Renal pelvis (tissue), 4 donors: ENCODE measurements around the gene TMCC1. TPM values are rescaled to one million over a fixed set of nuclear protein-coding genes. Genes with fewer than 3 reads are reported as not detected.
A peak's percentile ranks its signal among the peaks of the same experiment; 100 is the strongest.

Experiments used
- DNase-seq: peaks from one replicate; pipeline ENCODE4 v3.0.0-alpha.2; 2013
- polyA plus RNA-seq, 3 donors: library from polyadenylated mRNA; unstranded; fragments of 120-200 nt; gene quantifications; one replicate each; pipeline ENCODE4 v1.2.1, GENCODE V29; 2013; ENCODE audit not compliant: insufficient read length in 3 of 3

The TMCC1 gene
- polyA plus RNA-seq, 3 donors = 22.2 to 28.4 (median 22.8) TPM

DNA sequence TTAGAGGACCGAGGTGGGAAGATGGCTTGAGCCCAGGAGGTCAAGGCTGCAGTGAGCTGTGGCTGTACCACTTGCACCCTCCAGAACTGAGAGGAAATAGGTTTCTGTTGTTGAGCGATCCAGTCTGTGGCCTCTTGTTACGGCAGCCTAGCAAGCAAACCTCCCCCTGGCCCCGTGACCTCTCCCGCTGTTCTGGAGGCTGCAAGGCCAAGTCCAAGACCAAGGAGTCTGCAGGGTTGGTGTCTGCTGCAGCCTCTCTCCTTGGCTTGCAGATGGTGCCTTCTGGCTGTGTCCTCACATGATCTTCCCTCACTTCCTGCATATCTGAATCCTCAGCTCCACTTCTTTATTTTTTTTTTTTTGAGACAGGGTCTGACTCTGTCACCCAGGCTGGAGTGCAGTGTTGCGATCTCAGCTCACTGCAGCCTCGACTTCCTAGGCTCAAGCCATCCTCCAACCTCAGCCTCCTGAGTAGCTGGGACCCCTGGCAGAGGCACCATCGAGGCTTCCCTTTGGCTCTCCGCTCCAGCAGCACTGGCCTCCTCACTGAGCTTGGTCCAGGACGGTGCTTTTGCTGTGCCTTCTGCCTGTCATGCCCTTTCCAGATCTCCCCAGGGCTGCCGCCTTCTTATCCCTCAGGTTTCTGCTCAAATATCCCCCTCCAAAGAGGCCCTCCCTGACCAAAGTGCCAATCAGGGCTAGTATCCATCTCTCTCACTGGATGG lies 269.0 kb downstream of the TMCC1 start:
- no peak for DNase-seq

DNA sequence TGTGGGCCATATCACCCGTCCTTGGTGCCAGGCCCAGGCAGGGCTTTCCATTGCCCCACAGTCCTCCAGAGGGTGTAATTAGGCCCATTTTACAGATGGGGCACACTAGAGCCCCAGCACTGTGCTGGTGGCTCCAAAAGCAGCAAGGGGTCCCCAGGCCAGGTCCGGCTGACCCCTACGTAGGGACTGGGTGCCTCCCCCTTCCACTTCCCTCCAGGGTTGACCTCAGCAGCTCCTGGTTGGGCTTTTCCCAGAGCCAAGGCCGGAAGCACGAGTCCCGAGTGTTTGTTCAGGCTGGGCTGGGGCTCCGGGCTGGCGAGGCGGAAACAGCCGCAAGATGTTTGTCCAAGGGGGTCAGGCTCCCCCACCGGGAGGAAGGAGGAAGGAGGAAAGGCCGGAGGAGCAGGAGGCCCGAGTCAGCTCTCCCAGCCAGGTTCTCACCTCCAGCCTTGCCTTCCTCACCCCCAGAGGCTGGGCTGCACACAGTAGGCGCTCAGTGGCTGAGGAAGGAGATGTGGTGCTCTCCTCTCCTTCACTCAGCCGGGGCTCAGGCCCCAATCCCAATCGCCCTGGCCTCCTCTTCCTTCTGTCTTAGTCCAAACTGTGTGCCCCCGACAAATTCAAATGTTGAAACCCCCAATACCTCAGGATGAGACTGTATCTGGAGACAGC lies 269.9 kb downstream of the TMCC1 start:
- peak; percentile 71 for DNase-seq

DNA sequence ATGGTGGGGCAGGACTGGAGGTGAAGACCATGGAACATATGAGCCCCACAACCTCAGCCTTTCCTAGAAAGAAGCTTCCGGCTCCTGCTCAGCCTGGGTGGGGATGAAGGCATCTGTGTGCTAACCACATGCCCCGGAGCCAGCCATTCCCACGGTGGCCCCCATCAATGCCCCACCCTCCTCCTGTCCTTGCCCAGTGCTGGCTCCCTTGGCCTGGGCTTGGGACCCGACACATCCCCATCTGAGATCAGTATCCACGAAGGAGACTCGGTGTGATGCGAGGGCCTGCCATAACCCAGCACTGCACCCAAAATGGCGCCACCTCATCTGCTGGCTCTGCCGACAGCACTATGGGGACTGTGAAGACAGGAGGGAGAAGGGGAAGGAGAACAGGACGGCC lies 270.6 kb downstream of the TMCC1 start:
- no peak for DNase-seq

DNA sequence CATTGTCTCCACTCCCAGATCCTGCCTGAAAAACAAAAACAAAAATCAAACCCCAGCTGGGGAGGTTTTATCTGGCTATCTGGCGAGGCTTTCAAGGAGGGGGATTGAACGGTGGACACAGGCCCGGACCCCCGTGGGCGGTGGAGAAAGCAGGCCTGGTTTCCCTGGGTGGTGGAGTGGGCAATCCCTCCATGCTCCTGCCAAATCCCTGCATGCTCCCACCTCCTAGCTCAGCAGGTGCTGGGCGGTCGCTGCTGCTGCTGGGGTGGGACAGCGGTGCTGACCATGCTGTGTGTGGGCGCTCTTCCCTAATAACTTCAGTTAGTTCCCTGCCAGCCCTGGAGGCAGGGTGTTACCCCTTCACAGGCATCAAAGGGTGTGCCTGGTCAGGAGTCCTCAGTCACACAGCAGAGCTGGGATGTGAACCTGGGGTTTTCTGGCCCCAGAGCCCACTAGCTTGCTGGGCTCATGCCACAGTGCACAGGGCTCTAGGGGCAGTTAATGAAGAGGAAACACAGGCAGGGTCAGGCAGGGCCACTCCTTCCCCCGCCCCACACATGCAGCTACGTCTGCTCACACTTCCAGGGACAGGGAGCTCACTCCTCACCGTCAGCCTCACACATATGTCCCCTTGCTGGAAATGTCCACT lies 271.2 kb downstream of the TMCC1 start:
- no peak for DNase-seq

DNA sequence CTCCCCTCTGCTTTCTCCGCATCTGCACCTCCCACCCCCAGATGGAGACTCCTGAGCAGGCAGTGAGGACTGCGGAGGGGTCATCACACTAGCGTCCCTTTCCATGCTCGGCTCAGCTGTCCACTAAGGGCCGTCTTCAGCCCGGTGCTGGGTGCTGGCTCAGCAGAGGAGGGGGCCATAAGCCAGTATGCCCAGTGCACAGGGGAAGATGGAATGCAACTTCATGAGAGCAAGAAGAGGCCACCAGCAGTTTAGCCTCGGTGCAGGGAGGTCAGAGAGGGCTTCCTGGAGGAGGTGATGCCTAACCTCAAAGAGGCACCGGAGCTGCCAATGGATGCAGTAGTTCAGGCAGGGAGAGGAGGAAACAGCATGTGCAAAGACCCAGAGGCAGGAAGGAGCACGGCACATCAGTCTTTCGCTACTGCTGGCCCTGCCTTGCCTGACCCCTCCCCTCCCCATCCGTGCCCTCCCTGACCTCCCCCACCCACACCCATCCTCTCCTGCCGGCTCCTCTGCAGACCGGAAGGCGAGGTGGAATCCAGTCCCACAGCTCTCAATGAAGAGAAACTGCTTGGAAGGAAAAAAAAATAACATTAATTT lies 271.8 kb downstream of the TMCC1 start:
- DNase-seq = no peak

DNA sequence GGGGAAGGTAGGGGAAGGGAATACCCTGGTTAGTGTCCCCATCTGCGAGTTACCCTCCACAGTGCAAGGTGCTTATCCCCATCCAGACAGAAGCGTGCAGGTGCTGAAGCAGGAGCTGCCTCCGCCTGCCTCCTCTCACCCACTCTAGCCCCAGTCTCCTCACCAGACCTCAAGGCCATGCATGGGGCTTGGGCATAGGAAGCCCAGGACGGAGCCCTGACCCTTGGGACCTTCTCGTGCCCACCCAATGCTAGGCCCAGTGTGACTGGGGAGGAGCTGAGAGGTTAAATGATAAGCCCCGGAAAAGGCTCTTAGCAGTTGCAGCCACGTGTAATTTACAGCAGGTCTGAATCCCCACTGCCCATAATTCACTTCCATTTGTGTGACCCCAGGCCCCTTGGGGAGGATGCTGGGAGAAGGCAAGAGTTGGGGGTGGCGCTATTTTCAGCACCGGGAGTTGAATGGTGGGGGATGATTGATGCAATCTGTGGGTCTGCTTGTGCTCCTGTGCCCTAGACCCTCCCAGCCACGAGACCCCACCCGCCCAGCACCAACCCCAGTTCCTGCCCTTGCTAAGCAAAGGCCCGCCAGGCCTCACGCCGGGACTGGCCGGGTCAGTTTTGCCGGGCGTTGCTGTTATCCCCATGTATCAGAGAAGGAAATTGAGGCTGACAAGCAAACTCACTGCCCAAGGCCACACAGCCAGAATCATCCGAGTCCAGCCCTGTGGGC lies 272.5 kb downstream of the TMCC1 start:
- DNase-seq = no peak

DNA sequence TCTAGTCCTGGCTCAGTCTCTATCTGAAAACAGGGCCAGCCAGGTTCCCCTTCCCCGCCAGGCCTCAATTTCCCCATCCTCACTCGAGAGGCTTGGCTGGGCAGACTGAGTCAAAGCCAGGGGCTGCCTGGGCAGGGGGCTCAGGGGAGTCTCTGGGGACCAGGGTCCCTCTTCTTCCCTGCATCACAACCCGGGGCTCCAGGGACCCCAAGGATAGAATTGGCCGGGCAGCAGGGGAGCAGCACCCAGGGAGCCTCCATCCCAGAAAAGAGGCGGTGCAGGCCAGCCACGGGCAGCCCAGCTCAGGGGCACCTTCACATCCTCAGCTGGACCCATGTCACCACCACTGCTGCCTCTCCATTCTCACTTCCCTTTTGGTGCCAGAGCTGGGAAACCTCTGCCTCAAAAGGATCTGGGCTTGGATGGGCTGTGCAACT lies 273.8 kb downstream of the TMCC1 start:
- no peak for DNase-seq

DNA sequence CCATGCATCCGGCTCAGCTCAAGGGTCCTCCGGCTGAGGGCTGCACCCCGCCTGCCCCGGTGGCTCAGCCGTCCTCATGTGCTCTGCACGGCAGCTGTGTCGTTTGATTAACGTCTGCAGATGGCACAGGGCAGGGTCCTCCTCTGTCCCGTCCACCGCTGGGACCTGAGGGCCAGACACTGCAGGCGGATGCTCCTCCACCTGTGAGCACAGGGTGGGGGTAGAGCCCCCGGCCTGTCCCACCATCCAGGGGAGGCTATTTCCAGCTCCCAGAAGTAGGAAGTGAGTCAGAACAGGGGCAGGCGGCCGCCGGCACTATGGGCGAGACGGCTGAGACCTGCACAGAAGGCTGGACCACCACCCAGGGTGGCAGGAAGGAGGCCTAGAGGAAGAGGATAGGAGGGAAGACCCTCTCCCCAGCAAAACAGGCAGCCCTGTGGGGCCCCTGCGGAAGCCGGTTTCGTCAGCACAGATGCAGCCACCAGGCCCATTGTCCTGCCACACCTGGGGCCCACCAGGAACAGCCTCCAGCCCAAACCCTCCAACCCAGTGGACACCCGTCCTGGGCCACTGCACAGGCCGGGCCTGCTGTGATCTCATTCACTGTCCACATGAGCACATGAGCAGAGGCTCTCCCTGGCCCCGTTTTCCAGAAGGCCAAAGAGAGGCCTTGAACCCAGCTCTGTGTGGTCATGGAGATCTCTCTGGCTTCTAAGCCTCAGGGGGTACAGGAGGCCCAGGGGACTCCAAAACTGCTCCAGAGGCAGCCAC lies 274.4 kb downstream of the TMCC1 start:
- no peak for DNase-seq

DNA sequence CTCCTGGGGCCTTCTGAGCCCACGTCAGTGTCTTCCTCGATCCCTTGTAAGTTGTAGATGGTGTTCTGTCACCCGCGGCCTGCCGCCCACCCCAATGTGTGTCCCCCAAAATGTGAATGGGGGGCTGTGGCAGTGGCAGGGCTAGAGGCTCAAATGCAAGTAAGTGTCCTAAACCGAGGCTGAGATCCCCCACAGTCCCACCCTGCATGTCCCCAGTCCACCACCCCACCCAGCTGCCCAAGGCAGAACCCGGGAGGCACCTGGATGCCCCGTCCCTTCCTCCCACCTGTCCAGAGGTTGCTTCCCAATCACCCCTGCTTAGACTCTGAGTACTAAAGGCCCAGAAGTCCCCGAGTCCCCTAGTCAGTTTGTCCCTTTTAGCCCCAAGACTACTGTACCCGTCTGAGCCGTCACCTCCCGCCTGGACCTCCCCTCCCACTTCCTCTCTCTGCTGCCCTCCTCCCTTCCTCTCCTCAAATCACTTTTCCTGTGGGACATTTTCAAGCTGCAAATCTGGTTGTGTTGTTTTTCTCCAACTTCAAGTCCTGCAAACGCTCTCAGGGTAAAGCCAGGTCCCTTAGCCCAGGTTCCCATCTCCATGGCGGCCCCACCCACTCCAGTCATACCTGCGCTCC lies 275.2 kb downstream of the TMCC1 start:
- DNase-seq = no peak

DNA sequence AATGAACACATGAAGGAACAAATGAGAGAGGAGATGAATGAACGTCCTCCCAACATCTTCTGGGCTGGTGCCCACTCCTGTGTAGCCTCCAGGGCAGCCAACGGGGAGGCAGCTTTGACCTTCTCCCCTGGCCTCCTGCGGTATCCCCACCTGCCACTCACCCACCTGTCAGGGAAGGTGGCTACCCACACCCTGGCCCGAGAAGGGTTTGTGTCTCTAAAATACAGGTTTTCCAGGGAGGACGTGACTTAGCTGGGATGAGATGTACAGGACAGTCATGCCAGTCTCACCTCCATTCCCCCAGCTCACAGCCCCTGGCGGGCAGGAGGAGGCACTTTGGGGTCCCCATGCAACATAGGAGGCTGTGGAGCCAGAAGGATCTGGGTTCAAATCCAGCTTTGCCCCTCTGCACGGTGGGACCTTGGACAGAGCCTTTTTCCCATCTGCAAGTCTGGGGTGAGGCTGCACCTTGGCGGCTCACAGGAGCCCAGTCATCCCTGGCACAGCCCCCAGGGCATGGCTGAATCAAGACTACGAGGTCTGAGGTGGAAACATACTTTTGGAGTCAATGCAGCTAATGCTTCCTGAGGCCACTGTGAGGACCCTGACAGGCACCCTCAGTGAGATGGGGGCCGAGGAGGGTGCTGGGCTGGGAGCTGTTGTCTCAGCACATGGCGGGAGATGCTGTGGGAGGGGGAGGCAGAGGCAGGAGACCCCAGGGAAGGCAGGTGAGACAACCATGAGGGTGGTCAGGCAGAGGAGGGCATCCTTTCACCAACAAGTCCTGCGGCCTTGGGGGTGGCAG lies 275.9 kb downstream of the TMCC1 start:
- DNase-seq = no peak

DNA sequence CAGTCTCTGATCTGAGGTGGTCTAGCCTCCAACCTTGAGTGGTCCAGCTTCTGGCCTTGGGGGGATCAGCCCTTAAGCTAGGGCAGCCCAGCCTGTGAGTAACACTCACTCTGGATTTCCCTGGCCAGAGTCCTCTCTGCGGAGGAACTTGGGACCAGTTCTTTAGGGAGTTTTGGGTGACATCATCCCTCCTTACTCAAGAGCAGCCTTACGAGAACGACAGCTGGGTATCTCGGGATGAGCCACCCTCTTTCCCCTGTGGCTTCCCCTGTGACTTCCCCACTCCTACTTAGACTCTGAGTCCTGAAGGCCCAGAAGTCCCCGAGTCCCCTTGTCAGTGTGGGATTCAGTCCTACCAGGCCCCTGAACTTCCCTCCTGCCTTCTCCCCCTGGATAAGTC lies 276.8 kb downstream of the TMCC1 start:
- DNase-seq = no peak

DNA sequence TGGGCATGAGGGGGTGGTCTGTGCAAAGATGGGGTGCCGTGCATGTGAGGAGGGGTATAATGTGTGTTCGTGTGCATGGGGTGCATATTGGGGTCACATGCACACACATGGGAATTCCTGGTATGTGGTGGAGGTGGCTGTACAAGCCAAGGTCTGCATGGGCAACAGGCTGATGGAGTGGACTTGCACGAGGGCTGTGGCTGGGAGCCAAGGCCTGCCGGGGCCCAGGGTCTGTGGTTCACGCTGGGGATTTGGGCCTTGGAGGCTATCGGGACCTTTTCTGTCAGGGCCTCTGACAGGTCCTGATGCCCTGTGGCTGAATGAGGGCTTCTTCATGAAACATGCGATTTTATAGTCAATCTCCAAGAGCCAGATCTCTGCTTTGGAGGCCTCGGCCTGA lies 277.2 kb downstream of the TMCC1 start:
- DNase-seq = no peak

DNA sequence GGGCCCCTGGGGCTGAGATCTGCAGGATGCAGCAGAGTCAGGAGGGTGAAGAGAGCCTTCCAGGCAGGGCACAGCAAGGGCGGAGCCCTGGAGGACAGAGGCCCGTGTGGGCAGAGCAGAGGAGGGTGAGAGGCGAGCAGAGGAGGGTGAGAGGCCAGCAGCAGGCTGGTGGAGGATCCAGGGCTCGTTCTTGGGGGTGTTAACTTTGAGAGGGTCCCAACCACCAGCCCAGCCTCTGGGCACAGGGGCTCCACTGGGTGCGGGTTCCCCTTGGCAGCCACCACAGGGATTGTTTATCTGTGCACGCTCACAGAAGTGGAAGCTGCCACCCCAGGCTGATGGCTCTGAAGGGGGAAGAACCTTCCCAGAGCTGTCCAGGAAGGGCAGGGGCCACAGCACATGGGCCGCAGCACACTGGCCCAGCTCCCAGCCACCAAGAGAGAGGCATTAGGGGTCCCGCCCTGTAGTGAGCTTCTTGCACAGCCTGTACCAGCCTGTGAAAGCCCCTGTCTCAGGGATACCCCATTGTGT lies 277.7 kb downstream of the TMCC1 start:
- DNase-seq = no peak

DNA sequence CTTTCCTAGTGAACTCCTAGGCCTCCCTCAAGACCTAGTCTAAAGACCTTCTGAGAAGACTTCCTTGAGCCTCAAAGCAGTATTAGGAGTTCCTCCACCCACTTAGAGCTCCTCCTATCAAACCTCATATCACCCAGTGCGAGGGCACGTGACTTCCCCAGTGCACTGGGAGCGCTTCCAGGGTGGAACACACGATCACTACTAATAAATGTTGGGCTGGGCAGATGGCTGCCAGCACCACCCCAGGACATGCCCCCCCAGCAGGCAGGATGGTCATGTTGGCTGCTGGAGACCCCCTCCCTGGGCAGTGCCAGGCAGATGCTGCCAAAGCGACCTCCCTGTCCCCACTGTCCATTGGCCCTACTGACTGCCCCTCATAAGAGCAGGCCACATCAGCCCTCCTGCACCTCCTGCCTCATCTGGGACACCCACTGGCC lies 278.6 kb downstream of the TMCC1 start:
- no peak for DNase-seq

DNA sequence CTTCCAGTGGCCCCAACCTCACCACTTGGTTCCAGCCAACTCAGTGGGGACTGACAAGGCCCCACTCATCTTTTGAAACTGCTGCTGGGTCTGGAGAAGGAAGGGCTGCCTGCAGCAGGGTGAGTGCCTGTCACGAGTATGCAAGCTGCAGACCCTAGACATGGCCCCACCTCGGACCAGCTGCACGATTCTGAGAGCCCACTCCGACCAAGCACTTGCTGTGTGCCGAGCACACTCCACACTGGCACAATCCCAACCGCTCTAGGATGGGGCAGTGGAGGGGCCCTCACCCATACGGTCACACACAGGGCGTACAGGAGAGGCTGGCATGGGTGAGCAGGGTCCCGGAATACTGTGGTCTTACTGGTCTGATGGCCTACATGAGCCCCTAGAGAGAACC lies 279.1 kb downstream of the TMCC1 start:
- no peak for DNase-seq

DNA sequence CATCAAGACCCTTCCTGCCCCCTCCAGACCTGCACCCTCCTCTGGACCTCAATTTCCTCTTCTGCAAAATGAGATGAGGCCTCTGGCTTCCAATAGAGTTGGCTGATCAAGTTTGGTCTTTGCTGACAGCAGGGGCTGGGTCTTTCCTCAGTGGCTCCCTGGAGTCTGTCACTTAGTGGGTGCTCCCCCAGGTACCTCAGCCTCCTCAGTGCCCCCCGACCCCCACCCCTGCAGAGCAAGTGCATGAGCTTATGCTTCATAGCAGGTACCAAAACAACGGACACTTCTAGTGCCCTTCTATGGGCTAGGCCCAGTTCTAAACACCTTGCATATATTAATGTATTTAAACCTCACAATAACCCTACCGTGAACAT lies 280.2 kb downstream of the TMCC1 start:
- no peak for DNase-seq

DNA sequence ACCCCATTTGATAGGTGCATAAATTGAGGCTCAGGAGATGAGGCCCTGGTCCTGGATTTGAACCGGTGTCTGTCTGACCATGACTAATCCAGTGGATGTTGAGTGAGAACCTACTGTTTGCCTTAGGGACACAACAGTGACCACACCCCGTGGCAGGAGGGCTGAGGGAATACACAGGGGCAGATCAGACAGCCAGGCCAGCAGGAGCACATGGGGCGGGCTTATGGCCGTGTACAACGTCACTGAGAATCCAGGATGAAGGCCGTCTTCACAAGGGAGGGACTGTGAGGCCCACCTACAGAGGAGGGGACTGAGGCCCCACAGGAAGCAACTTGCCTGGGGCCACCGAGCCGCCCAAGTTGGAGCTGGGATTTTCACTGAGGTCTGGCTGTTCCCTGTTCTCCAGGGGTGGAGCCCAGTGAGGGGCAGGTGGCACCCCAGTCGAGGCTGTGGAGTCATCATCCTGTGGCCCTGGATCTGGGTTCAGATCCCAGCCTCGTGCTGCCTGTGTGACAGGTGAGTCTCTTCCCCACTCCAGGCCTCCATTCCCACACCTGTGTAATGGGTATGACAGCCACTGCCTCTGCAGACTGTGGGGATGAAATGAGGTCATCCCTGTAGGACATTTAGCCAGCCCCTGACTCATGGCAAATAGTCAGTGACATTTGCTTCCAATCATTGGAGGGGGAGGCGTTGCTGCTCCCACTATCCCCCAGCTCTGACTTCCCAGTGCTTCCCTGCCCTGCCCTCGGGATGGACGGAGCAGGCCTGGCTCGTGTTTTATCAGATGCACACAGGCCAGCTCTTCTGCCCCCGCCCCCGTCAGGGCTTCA lies 280.8 kb downstream of the TMCC1 start:
- DNase-seq = no peak

DNA sequence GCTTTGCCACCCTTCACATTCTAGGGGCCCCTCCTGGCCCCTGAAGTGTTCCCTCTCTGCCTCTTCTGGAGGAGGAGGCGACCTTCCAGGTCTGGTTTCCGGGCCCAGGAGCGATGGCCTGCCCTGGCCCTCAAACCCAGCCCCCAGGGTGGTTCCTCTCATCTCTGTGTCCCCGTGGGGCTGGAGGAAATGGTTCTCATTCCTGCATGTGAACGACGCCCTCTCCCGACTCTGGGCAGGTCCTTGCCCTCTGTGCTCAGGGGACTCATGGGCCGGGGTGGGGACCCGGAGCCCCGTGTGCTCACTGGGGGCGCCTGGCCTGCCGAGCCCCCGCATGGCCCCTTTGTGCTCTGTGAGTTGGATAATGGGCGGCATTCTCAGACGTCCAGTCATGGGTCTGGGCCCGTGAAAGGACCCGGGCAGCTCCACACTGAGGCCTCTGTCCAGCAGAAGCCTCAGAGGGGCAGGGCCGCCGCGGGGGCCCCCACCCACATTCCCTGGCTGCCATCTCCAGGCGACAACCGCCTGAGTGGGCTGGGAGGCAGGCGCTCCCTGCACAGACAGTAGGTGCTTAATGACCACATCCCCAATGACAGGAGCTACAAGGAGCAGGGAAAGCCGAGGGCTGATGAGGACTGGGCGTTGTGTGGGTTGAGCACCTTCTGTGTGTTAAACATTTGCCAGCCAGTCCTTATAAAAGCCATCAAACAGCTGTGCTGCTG lies 281.5 kb downstream of the TMCC1 start:
- no peak for DNase-seq
